Tibial nerve (tissue), 4 donors: Measurements from ENCODE around the gene ATP1B2. TPM values are rescaled to one million over a fixed set of nuclear protein-coding genes. Genes with fewer than 3 reads are reported as not detected.

ENCODE experiments used
- DNase-seq, 2 donors: peaks; one replicate each; pipeline ENCODE4 v3.0.0-alpha.2; 2019; ENCODE audit warnings: low spot score in 2 of 2
- H3K27ac ChIP-seq, 4 donors: fragments of 200-600 bp; sonication (generic) in 3 of 4; one replicate each; pipeline ENCODE4 v1.5.1; 2017 to 2019; ENCODE audit warnings: mild to moderate bottlenecking in 1 of 4
- H3K27me3 ChIP-seq, 2 donors: fragments of 200-600 bp; sonication (generic) in 1 of 2; one replicate each; pipeline versions ENCODE4 v1.5.1 to v1.6.0; 2017 to 2019
- H3K36me3 ChIP-seq, 3 donors: fragments of 200-600 bp; sonication (generic); one replicate each; pipeline ENCODE4 v1.5.1; 2018 to 2019
- H3K4me1 ChIP-seq, 4 donors: fragments of 200-600 bp; sonication (generic) in 3 of 4; one replicate each; pipeline ENCODE4 v1.5.1; 2017 to 2019
- H3K4me3 ChIP-seq, 4 donors: fragments of 200-600 bp; sonication (generic) in 3 of 4; one replicate each; pipeline ENCODE4 v1.5.1; 2017 to 2019; ENCODE audit warnings: mild to moderate bottlenecking in 1 of 4, moderate library complexity in 1 of 4
- H3K9me3 ChIP-seq, 4 donors: fragments of 200-600 bp; sonication (generic) in 3 of 4; one replicate each; pipeline ENCODE4 v1.5.1; 2017 to 2019
- EP300 ChIP-seq, 2 donors: sonication (generic); formaldehyde crosslinking; IDR thresholded peaks; one replicate each; pipeline ENCODE4 v1.6.1; 2017; ENCODE audit warnings: antibody characterized with exemption in 2 of 2, mild to moderate bottlenecking in 1 of 2
- POLR2A ChIP-seq, 2 donors: fragments of 450-650 bp; IDR thresholded peaks; one replicate each; pipeline ENCODE4 v1.6.1; 2017; ENCODE audit warnings: antibody characterized with exemption in 2 of 2, mild to moderate bottlenecking in 2 of 2, moderate library complexity in 2 of 2
- WGBS, 2 donors: methylation state at CpG; one replicate each; pipeline ENCODE4 v1.1.5; 2018; 5-methylcytosine and 5-hydroxymethylcytosine counted together
- total RNA-seq, 4 donors: library from RNA; depleted of rRNA; stranded (reverse); fragments of >200 nt; gene quantifications; one replicate each; pipeline ENCODE4 v1.1.0, GENCODE V29; 2016
- TF ChIP-seq, protein P1 (sequence below), 5 experiments: fragments of 200-600 bp in 3 of 5; fragments of 450-650 bp in 2 of 5; sonication (generic) in 3 of 5; IDR thresholded peaks; one replicate each; pipeline ENCODE4 v1.5.1; 2016 to 2019; ENCODE audit warnings: antibody characterized with exemption in 5 of 5, mild to moderate bottlenecking in 3 of 5, moderate library complexity in 2 of 5

Gene ATP1B2
- total RNA-seq, 4 donors from 2014 or later: 1.5 to 3.9 (median 1.9) TPM

DNA sequence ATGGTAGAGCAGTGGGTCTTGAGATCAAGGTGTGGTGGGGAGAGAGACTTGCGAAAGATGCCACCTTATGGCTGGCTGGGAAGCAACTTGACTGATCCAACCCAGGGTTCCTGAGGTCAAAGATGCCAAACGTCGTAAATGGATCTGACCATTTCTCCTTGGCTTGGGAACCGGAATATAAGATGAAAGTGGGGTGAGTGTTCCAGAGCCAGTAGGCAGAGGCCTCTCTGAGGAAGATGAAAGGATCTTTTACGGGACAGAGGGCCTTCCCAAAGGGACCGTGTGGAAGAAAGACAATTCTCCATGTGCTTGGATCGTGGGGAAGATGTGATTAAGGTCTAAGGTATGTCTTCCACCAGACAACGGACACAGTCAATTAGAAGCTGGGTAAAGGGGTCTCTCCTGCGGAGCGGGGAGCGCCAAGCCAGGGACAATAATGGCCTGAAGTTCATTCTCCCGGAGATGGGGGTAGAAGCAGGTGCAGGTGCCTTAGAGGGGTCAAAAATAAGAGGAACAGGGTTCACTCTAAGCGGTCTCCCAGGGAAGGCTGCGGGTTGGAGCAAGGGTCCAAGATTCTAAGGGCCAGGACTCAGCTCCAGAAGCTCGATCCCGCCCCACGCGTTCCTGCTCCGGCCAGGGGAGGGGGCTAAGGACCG lies 36.8 kb upstream of the ATP1B2 start:
- Histone ChIP-seq H3K36me3 (no peaks in the 10 kb centered on the region), H3K27ac (peak overlapping the region; percentile 91 to 95 (median 92)), H3K4me3 (peak overlapping the region; percentile 76 to 91 (median 84)), H3K27me3 (no peaks in the 10 kb centered on the region), H3K4me1 (peaks cover 0 to 46% (median 24%) of the 10 kb centered on the region in 4 donors), H3K9me3 (no peaks in the 10 kb centered on the region)
- WGBS, 2 donors: 6 to 7% methylated on average over 20 of the region's 20 CpGs
- TF ChIP-seq, protein P1, sequence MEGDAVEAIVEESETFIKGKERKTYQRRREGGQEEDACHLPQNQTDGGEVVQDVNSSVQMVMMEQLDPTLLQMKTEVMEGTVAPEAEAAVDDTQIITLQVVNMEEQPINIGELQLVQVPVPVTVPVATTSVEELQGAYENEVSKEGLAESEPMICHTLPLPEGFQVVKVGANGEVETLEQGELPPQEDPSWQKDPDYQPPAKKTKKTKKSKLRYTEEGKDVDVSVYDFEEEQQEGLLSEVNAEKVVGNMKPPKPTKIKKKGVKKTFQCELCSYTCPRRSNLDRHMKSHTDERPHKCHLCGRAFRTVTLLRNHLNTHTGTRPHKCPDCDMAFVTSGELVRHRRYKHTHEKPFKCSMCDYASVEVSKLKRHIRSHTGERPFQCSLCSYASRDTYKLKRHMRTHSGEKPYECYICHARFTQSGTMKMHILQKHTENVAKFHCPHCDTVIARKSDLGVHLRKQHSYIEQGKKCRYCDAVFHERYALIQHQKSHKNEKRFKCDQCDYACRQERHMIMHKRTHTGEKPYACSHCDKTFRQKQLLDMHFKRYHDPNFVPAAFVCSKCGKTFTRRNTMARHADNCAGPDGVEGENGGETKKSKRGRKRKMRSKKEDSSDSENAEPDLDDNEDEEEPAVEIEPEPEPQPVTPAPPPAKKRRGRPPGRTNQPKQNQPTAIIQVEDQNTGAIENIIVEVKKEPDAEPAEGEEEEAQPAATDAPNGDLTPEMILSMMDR (IDR thresholded peaks at IDR 0.05): no peak
- TF ChIP-seq POLR2A (IDR thresholded peaks at IDR 0.05) (no peak), EP300 (IDR thresholded peaks at IDR 0.05) (no peak)
- no peak for DNase-seq

GRCh38 chr17:7614425-7615264 lies 36.1 kb upstream of the ATP1B2 start, which contains the start of gene FXR2:
FXR2 (minus strand) TSS chr17:7614897; CDS start chr17:7614532, 365 bp downstream.
- H3K4me1 ChIP-seq: peaks cover 0 to 39% (median 22%) of the 10 kb centered on the region in 4 donors
- 1% methylated on average over 47 to 63 of the region's 93 CpGs for WGBS, 2 donors
- peak within 1 kb of the TSS; percentile 91 to 95 (median 92) for H3K27ac ChIP-seq
- H3K9me3 ChIP-seq: no peaks in the 10 kb centered on the region
- no peaks in the 10 kb centered on the region for H3K36me3 ChIP-seq
- peak; percentile 99 for DNase-seq
- no peaks in the 10 kb centered on the region for H3K27me3 ChIP-seq
- peak in 1 of 2 donors; percentile 71 for TF ChIP-seq EP300 (IDR thresholded peaks at IDR 0.05)
- peak; percentile 77 to 90 for TF ChIP-seq POLR2A (IDR thresholded peaks at IDR 0.05)
- TF ChIP-seq, protein P1 (IDR thresholded peaks at IDR 0.05): peak; percentile 72 to 86 (median 82)
- H3K4me3 ChIP-seq: peak within 1 kb of the TSS; percentile 76 to 91 (median 84)

DNA sequence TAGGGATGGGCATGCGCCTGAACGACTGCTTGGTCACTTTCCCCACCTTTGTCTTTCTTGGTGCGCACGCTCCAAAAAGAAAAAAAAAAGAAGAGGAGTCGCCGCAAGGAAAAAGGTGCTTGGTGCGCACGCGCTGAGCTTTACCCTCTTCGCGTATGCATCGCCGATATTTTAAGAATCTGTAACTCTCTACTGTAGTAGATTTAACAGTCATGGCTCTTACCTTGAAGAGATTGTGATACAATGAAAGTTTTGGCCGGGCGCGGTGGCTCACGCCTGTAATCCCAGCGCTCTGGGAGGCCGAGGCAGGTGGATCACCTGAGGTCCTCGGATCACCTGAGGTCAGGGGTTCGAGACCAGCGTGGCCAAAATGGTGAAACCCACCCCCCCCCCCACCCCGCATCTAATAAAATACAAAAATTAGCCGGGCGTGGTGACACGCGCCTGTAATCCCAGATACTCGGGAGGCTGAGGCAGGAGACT lies 35.4 kb upstream of the ATP1B2 start:
- H3K36me3 ChIP-seq: no peaks in the 10 kb centered on the region
- no peaks in the 10 kb centered on the region for H3K27me3 ChIP-seq
- peak overlapping the region; percentile 86 to 95 (median 92) for H3K27ac ChIP-seq
- DNase-seq: no peak
- peaks cover 0 to 36% (median 22%) of the 10 kb centered on the region in 4 donors for H3K4me1 ChIP-seq
- TF ChIP-seq POLR2A (IDR thresholded peaks at IDR 0.05) (no peak), EP300 (IDR thresholded peaks at IDR 0.05) (peak in 1 of 2 donors; percentile 82)
- TF ChIP-seq, protein P1 (IDR thresholded peaks at IDR 0.05): no peak
- WGBS, 2 donors: 5 to 8% methylated on average over 28 of the region's 28 CpGs
- H3K9me3 ChIP-seq: no peaks in the 10 kb centered on the region
- peak overlapping the region; percentile 34 to 91 (median 49) for H3K4me3 ChIP-seq

- Histone ChIP-seq H3K27ac (no peak overlapping the region), H3K36me3 (no peaks in the 10 kb centered on the region), H3K27me3 (no peaks in the 10 kb centered on the region), H3K4me3 (no peak overlapping the region), H3K4me1 (peaks cover 0 to 7% (median 4%) of the 10 kb centered on the region in 4 donors), H3K9me3 (no peaks in the 10 kb centered on the region)
- DNase-seq: no peak
- TF ChIP-seq EP300 (IDR thresholded peaks at IDR 0.05): no peak
- TF ChIP-seq, protein P1 (IDR thresholded peaks at IDR 0.05): no peak
- no peak for TF ChIP-seq POLR2A (IDR thresholded peaks at IDR 0.05)
- 81 to 85% methylated on average over 5 of the region's 5 CpGs for WGBS, 2 donors
Measured at GRCh38 chr17:7618608-7619007, 32.1 kb upstream of the ATP1B2 start.
